HG02840 (cell line): ENCODE measurements around the gene TMPRSS3.

Source experiments
- ATAC-seq: cut with Tn5 transposase; IDR thresholded peaks from one replicate; pipeline ENCODE4 v1.9.1; 2021; ENCODE audit warnings: mild to moderate bottlenecking, moderate library complexity, moderate number of reproducible peaks; ENCODE audit not compliant: unreplicated experiment, low FRiP score

Gene TMPRSS3

GRCh38 chr21:42375966-42376337 is 19.9 kb downstream of the TMPRSS3 start:
- no peak for ATAC-seq

- ATAC-seq = no peak
These were observed 20.3 kb downstream of the TMPRSS3 start for GRCh38 chr21:42375506-42375905.

GRCh38 chr21:42374864-42375499 is 20.9 kb downstream of the TMPRSS3 start:
- ATAC-seq = no peak

- ATAC-seq = no peak
These were observed 21.4 kb downstream of the TMPRSS3 start for GRCh38 chr21:42374457-42374856.

GRCh38 chr21:42373908-42374455 is 21.9 kb downstream of the TMPRSS3 start:
- no peak for ATAC-seq

GRCh38 chr21:42373196-42373907 is 22.5 kb downstream of the TMPRSS3 start:
- no peak for ATAC-seq

GRCh38 chr21:42370894-42371654 is 24.8 kb downstream of the TMPRSS3 start:
- no peak for ATAC-seq

- ATAC-seq = no peak
These were observed 26.0 kb downstream of the TMPRSS3 start for GRCh38 chr21:42369821-42370220.

GRCh38 chr21:42367367-42368165 is 28.3 kb downstream of the TMPRSS3 start:
- no peak for ATAC-seq

GRCh38 chr21:42366292-42367010 is 29.4 kb downstream of the TMPRSS3 start, which contains the start of gene TFF1:
Gene TFF1, minus strand, starts transcription at chr21:42366535. Its CDS starts 40 bp downstream, at chr21:42366495.
- ATAC-seq = no peak

GRCh38 chr21:42365770-42366169 is 30.1 kb downstream of the TMPRSS3 start:
- ATAC-seq = no peak

GRCh38 chr21:42364304-42364865 is 31.5 kb downstream of the TMPRSS3 start:
- ATAC-seq = no peak

GRCh38 chr21:42363312-42363711 is 32.5 kb downstream of the TMPRSS3 start:
- ATAC-seq = no peak

GRCh38 chr21:42362700-42363099 is 33.2 kb downstream of the TMPRSS3 start:
- ATAC-seq = no peak

- ATAC-seq = no peak
These were observed 33.7 kb downstream of the TMPRSS3 start for GRCh38 chr21:42362198-42362597.

- no peak for ATAC-seq
These were observed 34.6 kb downstream of the TMPRSS3 start for GRCh38 chr21:42361286-42361685.

GRCh38 chr21:42360317-42360716 is 35.5 kb downstream of the TMPRSS3 start:
- no peak for ATAC-seq

- ATAC-seq = no peak
These were observed 36.9 kb downstream of the TMPRSS3 start for GRCh38 chr21:42358937-42359336.

GRCh38 chr21:42358261-42358660 is 37.6 kb downstream of the TMPRSS3 start:
- ATAC-seq = no peak
